ENCODE results near the gene SUCLA2. TPM values are rescaled to one million over a fixed set of nuclear protein-coding genes. Genes with fewer than 3 reads are reported as not detected.

SUCLA2 gene
- total and polyA plus RNA-seq, 9 of the 15 experiments (the other 6 are each of a cell fraction or from before 2014, with no cell fraction given) = 23.3 to 52.9 (median 35.8) TPM

DNA sequence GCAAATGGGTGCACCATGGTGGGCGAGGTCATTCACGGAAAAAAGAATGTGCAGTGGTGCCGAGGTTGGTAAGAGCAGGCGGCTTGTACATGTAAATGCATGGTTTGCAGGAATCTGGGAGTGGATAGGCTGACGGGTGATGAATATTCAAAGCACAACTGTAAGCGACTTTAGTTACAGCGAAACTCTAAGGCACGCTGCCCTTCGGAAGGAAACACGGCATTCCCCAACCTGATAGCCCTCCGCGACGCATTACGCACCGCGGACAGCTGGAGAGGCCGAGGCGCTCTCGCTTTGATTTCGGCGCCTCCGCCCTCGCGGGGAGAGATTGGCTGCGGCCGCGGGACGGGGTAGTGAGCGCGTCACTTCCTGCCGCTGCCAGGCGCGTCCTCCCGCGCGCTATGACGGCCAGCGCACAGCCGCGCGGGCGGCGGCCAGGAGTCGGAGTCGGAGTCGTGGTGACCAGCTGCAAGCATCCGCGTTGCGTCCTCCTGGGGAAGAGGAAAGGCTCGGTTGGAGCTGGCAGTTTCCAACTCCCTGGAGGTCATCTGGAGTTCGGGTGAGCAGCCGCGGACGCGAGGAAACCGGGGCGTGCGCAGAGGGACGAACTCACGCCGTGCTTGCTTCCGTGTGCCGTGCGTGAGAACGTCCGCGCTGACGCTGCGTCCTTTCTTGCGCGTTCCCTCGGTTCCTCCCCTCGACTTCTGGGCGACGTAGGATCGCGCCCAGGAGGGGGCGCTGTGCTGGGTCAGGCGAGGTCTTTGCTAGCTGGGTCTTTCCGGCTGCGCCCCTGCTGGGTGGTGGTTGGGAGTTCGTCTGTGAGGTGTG lies 36.5 kb upstream of the SUCLA2 start, which contains the start of gene NUDT15 (continued):
- TF ChIP-seq DEAF1 (CRISPR knock-in tag; IDR thresholded peaks at IDR 0.05) (no peak), POLR2A (conservative IDR thresholded peaks at IDR 0.05) (peak; percentile 98), MAFF (IDR thresholded peaks at IDR 0.05; ENCODE audit: low read length) (no peak), HMG20A (CRISPR knock-in tag; conservative IDR thresholded peaks at IDR 0.05) (no peak), CBFB (CRISPR knock-in tag; IDR thresholded peaks at IDR 0.05) (peak; percentile 54; the same call in 1 of the 2 replicates), HEY1 (CRISPR knock-in tag; IDR thresholded peaks at IDR 0.05; ENCODE audit: borderline replicate concordance) (no peak), SREBF2 (CRISPR knock-in tag; IDR thresholded peaks at IDR 0.05) (no peak), RFX5 (IDR thresholded peaks at IDR 0.05; ENCODE audit: low read depth, low read length) (no peak), CSDE1 (IDR thresholded peaks at IDR 0.05) (peak in 1 of 2 experiments; percentile 57; a peak in 1 of 4 replicates), CCNT2 (IDR thresholded peaks at IDR 0.05; ENCODE audit: borderline replicate concordance, extremely low read depth, insufficient read length, low read depth, low read length) (peak; percentile 64), NR2C2 (CRISPR knock-in tag; IDR thresholded peaks at IDR 0.05) (peak; percentile 66), NR2C2 (tag; IDR thresholded peaks at IDR 0.05) (peak; percentile 95), PHF8 (IDR thresholded peaks at IDR 0.05; ENCODE audit: borderline replicate concordance, low read length) (peak; percentile 95)
- TF ChIP-seq, protein P1, sequence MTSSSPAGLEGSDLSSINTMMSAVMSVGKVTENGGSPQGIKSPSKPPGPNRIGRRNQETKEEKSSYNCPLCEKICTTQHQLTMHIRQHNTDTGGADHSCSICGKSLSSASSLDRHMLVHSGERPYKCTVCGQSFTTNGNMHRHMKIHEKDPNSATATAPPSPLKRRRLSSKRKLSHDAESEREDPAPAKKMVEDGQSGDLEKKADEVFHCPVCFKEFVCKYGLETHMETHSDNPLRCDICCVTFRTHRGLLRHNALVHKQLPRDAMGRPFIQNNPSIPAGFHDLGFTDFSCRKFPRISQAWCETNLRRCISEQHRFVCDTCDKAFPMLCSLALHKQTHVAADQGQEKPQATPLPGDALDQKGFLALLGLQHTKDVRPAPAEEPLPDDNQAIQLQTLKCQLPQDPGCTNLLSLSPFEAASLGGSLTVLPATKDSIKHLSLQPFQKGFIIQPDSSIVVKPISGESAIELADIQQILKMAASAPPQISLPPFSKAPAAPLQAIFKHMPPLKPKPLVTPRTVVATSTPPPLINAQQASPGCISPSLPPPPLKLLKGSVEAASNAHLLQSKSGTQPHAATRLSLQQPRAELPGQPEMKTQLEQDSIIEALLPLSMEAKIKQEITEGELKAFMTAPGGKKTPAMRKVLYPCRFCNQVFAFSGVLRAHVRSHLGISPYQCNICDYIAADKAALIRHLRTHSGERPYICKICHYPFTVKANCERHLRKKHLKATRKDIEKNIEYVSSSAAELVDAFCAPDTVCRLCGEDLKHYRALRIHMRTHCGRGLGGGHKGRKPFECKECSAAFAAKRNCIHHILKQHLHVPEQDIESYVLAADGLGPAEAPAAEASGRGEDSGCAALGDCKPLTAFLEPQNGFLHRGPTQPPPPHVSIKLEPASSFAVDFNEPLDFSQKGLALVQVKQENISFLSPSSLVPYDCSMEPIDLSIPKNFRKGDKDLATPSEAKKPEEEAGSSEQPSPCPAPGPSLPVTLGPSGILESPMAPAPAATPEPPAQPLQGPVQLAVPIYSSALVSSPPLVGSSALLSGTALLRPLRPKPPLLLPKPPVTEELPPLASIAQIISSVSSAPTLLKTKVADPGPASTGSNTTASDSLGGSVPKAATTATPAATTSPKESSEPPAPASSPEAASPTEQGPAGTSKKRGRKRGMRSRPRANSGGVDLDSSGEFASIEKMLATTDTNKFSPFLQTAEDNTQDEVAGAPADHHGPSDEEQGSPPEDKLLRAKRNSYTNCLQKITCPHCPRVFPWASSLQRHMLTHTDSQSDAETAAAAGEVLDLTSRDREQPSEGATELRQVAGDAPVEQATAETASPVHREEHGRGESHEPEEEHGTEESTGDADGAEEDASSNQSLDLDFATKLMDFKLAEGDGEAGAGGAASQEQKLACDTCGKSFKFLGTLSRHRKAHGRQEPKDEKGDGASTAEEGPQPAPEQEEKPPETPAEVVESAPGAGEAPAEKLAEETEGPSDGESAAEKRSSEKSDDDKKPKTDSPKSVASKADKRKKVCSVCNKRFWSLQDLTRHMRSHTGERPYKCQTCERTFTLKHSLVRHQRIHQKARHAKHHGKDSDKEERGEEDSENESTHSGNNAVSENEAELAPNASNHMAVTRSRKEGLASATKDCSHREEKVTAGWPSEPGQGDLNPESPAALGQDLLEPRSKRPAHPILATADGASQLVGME (CRISPR knock-in tag; IDR thresholded peaks at IDR 0.05) = no peak
- TF ChIP-seq, protein P2, sequence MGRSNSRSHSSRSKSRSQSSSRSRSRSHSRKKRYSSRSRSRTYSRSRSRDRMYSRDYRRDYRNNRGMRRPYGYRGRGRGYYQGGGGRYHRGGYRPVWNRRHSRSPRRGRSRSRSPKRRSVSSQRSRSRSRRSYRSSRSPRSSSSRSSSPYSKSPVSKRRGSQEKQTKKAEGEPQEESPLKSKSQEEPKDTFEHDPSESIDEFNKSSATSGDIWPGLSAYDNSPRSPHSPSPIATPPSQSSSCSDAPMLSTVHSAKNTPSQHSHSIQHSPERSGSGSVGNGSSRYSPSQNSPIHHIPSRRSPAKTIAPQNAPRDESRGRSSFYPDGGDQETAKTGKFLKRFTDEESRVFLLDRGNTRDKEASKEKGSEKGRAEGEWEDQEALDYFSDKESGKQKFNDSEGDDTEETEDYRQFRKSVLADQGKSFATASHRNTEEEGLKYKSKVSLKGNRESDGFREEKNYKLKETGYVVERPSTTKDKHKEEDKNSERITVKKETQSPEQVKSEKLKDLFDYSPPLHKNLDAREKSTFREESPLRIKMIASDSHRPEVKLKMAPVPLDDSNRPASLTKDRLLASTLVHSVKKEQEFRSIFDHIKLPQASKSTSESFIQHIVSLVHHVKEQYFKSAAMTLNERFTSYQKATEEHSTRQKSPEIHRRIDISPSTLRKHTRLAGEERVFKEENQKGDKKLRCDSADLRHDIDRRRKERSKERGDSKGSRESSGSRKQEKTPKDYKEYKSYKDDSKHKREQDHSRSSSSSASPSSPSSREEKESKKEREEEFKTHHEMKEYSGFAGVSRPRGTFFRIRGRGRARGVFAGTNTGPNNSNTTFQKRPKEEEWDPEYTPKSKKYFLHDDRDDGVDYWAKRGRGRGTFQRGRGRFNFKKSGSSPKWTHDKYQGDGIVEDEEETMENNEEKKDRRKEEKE (IDR thresholded peaks at IDR 0.05; ENCODE audit: borderline replicate concordance in 1 of 2, control insufficient read depth in 1 of 2, low read depth in 2 of 2, low read length in 1 of 2) = no peak

Data from K562 (cell line).